ENCODE measurements around the gene NT5C1A.

The NT5C1A gene

GRCh38 chr1:39628807-39629350 is 43.0 kb downstream of the NT5C1A start:
- ATAC-seq, result no peak
- TF ChIP-seq ZNF565 (CRISPR knock-in tag; conservative IDR thresholded peaks at IDR 0.05; ENCODE audit: low read depth) (no peak), PATZ1 (CRISPR knock-in tag; IDR thresholded peaks at IDR 0.05; ENCODE audit: borderline replicate concordance) (no peak), OSR1 (CRISPR knock-in tag; IDR thresholded peaks at IDR 0.05) (no peak), ZFP30 (CRISPR knock-in tag; IDR thresholded peaks at IDR 0.05) (no peak), CSDC2 (CRISPR knock-in tag; IDR thresholded peaks at IDR 0.05) (no peak), TCF4 (CRISPR knock-in tag; IDR thresholded peaks at IDR 0.05; ENCODE audit: borderline replicate concordance) (no peak), SNAI2 (CRISPR knock-in tag; IDR thresholded peaks at IDR 0.05) (no peak), PPARA (CRISPR knock-in tag; IDR thresholded peaks at IDR 0.05; ENCODE audit: borderline replicate concordance) (no peak), ZC3H10 (CRISPR knock-in tag; IDR thresholded peaks at IDR 0.05) (no peak), ARNTL (CRISPR knock-in tag; IDR thresholded peaks at IDR 0.05; ENCODE audit: borderline replicate concordance, low read depth) (no peak), ZFP3 (CRISPR knock-in tag; IDR thresholded peaks at IDR 0.05) (no peak), BACH2 (CRISPR knock-in tag; IDR thresholded peaks at IDR 0.05; ENCODE audit: borderline replicate concordance) (no peak), TOX (CRISPR knock-in tag; IDR thresholded peaks at IDR 0.05; ENCODE audit: borderline replicate concordance) (no peak), ESRRG (CRISPR knock-in tag; IDR thresholded peaks at IDR 0.05) (no peak), ZNF70 (CRISPR knock-in tag; IDR thresholded peaks at IDR 0.05) (no peak), CSRNP3 (CRISPR knock-in tag; IDR thresholded peaks at IDR 0.05) (no peak)
- TF ChIP-seq, protein P1, sequence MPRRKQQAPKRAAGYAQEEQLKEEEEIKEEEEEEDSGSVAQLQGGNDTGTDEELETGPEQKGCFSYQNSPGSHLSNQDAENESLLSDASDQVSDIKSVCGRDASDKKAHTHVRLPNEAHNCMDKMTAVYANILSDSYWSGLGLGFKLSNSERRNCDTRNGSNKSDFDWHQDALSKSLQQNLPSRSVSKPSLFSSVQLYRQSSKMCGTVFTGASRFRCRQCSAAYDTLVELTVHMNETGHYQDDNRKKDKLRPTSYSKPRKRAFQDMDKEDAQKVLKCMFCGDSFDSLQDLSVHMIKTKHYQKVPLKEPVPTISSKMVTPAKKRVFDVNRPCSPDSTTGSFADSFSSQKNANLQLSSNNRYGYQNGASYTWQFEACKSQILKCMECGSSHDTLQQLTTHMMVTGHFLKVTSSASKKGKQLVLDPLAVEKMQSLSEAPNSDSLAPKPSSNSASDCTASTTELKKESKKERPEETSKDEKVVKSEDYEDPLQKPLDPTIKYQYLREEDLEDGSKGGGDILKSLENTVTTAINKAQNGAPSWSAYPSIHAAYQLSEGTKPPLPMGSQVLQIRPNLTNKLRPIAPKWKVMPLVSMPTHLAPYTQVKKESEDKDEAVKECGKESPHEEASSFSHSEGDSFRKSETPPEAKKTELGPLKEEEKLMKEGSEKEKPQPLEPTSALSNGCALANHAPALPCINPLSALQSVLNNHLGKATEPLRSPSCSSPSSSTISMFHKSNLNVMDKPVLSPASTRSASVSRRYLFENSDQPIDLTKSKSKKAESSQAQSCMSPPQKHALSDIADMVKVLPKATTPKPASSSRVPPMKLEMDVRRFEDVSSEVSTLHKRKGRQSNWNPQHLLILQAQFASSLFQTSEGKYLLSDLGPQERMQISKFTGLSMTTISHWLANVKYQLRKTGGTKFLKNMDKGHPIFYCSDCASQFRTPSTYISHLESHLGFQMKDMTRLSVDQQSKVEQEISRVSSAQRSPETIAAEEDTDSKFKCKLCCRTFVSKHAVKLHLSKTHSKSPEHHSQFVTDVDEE (CRISPR knock-in tag; IDR thresholded peaks at IDR 0.05), result no peak
- TF ChIP-seq, protein P2, sequence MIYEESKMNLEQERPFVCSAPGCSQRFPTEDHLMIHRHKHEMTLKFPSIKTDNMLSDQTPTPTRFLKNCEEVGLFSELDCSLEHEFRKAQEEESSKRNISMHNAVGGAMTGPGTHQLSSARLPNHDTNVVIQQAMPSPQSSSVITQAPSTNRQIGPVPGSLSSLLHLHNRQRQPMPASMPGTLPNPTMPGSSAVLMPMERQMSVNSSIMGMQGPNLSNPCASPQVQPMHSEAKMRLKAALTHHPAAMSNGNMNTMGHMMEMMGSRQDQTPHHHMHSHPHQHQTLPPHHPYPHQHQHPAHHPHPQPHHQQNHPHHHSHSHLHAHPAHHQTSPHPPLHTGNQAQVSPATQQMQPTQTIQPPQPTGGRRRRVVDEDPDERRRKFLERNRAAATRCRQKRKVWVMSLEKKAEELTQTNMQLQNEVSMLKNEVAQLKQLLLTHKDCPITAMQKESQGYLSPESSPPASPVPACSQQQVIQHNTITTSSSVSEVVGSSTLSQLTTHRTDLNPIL (CRISPR knock-in tag; IDR thresholded peaks at IDR 0.05; ENCODE audit: low read depth), result no peak

DNA sequence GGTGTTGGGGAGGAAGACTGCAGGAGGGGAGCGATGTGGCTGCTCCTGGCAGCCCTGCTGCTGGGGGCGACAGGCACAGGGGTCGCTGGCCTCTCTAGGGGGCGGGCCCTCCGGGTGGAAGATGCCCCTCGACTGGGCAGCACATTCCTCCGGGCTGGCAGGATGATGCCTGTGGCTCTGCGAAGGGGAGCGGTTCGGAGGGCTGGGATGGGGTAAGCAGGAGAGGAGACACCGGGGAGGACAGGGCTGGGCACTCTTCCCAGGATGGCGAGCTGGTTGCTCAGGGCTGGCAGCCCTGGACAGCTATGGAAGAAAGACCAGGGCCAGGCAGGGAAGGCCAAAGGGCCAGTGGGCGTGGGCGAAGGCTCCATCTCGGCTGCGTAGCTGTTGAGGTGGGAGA is 45.3 kb downstream of the NT5C1A start:
- no peak for TF ChIP-seq GLIS3 (CRISPR knock-in tag; IDR thresholded peaks at IDR 0.05)
- TF ChIP-seq ZNF565 (CRISPR knock-in tag; conservative IDR thresholded peaks at IDR 0.05; ENCODE audit: low read depth), result no peak
- no peak for TF ChIP-seq ARNTL (CRISPR knock-in tag; IDR thresholded peaks at IDR 0.05; ENCODE audit: borderline replicate concordance, low read depth)
- TF ChIP-seq CSDC2 (CRISPR knock-in tag; IDR thresholded peaks at IDR 0.05), result no peak
- TF ChIP-seq ZC3H10 (CRISPR knock-in tag; IDR thresholded peaks at IDR 0.05), result no peak
- TF ChIP-seq POU6F1 (CRISPR knock-in tag; IDR thresholded peaks at IDR 0.05; ENCODE audit: borderline replicate concordance, low read depth), result no peak
- TF ChIP-seq ESRRG (CRISPR knock-in tag; IDR thresholded peaks at IDR 0.05), result no peak
- TF ChIP-seq, protein P1 (CRISPR knock-in tag; IDR thresholded peaks at IDR 0.05), result no peak
- TF ChIP-seq TCF4 (CRISPR knock-in tag; IDR thresholded peaks at IDR 0.05; ENCODE audit: borderline replicate concordance), result no peak
- TF ChIP-seq PATZ1 (CRISPR knock-in tag; IDR thresholded peaks at IDR 0.05; ENCODE audit: borderline replicate concordance), result no peak
- TF ChIP-seq ZNF70 (CRISPR knock-in tag; IDR thresholded peaks at IDR 0.05), result no peak
- TF ChIP-seq, protein P2 (CRISPR knock-in tag; IDR thresholded peaks at IDR 0.05; ENCODE audit: low read depth), result no peak
- TF ChIP-seq TOX (CRISPR knock-in tag; IDR thresholded peaks at IDR 0.05; ENCODE audit: borderline replicate concordance), result no peak
- no peak for TF ChIP-seq ISL1 (CRISPR knock-in tag; IDR thresholded peaks at IDR 0.05)
- TF ChIP-seq PPARA (CRISPR knock-in tag; IDR thresholded peaks at IDR 0.05; ENCODE audit: borderline replicate concordance), result no peak
- no peak for ATAC-seq
